NCI-H510A treated with DMSO at 0.1 percent for 48 hours (cell line): ENCODE results near the gene CLIC6.
A peak's percentile ranks its signal among the peaks of the same experiment; 100 is the strongest.

Source experiments
- DNase-seq: peaks from one replicate; lab custom pipeline; 2025; lab: John Stamatoyannopoulos, UW

The CLIC6 gene

GRCh38 chr21:34668803-34669148 lies at the start of gene CLIC6:
CLIC6 (plus strand) TSS chr21:34668994; CDS start chr21:34669389, 395 bp downstream.
- DNase-seq: no peak

- DNase-seq: no peak
These were observed 48.7 kb upstream of the CLIC6 start for GRCh38 chr21:34619841-34620665.

DNA sequence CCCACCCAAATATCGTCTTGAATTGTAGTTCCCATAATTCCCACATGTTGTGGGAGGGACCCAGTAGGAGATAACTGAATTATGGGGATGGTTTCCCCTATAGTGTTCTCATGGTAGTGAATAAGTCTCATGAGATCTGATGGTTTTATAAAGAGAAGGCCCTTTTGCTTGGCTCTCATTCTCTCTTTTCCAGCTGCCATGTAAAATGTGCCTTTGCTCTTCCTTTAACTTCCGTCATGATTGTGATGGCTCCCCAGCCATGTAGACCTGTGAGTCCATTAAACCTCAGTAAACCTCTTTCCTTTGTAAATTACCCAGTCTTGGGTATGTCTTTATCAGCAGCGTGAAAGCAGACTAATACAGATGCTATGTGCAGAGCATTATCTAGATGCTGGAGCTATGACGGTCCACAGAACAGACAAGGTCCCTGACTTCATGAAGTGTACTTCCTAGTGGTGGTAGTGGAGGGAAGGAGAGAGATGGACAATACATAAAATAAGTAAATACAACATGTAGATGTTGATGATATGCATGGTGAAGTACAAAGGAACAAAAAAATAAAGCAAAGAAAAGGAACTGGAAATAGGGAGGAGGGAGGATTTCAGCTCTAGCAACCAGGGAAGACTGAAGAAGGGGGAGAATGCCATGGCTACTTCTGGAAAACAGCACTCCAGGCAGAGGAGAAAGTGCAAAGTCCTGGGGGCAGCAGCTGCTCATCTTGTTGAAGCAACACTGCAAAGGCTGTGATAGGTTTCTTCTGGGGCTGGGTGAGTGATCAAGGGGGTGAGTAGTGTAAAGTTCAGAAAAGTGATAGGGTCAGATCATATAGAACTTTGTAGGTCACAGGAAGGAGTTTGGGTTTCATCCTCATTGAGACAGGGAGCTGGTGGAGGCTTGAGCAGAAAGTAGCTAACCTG lies 47.1 kb upstream of the CLIC6 start:
- DNase-seq: no peak

DNA sequence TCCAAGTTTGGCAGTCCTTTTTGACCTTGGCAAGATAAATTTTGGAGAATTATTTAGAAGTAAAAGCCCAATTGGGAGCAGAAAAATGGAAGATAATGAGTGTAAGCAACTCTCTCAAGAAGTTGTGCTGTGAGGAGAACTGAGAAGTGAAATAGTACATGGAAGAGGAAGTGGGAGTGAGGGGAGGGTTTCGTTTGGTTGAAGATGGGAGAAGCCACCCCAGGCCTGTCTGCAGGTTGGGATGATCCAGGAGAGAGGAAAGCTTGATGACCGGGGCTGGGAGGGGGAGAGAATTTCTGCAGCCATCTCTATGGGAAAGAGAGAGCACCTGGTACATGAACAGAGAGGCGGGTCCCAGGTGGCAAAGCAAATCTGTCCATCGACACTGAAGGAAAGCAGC lies 45.3 kb upstream of the CLIC6 start:
- DNase-seq: no peak

DNA sequence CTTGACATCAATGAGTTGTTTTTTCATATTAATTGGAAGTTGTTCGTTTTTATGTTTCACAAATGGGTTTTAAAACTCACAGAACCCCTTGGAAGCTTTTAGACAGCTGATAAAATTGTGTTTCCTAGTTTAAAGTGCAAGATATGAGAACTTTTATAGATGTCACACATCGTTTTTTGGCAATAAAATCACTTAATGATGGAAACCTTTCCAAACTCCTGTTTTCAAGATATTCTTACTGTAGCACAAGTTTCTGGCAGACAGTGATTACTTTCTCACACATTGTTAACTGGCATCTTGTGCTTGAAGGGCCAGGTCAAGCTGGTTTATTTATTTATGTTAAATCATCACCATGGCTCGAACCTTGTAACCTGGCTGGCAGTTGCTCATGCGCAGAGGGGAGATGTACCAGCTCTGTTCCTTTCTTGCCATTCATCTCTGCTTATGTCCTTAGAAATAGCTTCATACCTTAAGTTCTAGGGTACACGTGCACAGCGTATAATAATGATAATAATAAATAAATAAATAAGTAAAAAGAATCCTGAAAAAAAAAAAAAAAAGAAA lies 43.7 kb upstream of the CLIC6 start:
- DNase-seq: no peak

- DNase-seq: no peak
These were observed 42.7 kb upstream of the CLIC6 start for GRCh38 chr21:34626131-34626530.

DNA sequence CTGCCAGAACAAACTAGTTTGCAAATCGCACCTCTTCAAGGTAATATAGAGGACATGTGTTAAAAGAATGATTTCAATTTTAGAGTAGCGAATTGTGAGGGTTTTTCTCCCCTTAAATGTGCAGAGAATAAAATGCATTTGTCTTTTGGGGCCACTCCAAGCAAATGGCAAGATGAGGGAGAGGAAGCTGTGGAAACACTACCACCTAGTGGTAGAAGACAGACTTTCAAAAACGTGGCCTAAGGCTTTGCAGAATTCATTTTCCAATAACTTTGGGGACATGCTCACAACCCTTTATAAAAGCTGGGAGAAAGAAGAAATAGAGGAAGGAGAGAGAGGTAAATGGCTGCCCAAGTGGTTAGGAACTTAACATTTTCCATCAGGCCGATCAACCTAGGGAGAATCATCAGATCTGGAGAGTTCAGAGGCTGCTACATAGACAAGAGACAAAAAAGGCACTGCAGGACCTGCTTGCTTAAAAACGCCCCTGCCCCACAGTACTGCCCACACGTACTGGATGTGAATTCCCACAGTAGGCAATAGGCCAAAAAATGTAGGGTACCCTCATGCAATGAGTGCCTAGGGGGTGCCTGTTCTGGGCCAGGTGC lies 38.2 kb upstream of the CLIC6 start:
- peak; percentile 81 for DNase-seq

DNA sequence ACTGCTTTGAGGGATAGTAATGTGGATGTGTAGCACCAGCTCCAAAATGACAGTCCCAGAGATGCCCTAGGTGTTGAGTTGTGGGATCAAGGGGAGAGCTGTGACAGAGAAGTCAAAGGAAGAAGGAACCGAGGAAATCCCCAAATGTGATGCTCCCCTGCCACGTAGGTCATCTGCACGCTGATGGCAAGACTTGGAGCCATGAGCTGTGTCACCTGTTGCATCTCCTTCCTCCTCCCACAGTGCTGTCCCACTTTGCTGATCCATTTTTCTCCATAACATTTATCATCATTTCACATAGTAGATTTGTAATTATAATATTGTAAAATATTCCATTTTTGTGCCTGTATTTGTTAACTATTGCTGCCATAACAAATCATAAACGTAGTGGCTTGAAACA lies 36.3 kb upstream of the CLIC6 start:
- DNase-seq: no peak

DNA sequence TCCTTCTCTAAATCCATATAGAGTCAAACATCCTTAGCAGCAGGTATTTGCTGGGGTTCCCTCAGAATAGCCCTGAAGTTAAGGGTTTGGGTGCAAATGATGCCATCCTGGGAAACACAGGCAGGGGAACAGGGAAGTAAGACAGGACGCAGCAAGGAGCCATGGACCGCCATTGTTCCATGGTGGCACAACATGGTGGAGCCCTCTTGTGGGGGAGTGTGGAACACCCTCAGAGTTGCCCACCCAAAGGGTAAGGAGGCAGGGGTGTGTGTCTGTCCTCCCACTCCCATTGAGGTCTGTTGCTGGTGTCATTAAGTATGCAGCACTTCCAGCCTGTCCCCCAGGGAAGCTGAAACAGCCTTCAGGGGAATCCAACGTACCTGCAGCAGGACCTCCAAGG lies 33.5 kb upstream of the CLIC6 start:
- no peak for DNase-seq

GRCh38 chr21:34636961-34637360 lies 31.8 kb upstream of the CLIC6 start:
- no peak for DNase-seq

GRCh38 chr21:34639250-34639649 lies 29.5 kb upstream of the CLIC6 start:
- DNase-seq: no peak

DNA sequence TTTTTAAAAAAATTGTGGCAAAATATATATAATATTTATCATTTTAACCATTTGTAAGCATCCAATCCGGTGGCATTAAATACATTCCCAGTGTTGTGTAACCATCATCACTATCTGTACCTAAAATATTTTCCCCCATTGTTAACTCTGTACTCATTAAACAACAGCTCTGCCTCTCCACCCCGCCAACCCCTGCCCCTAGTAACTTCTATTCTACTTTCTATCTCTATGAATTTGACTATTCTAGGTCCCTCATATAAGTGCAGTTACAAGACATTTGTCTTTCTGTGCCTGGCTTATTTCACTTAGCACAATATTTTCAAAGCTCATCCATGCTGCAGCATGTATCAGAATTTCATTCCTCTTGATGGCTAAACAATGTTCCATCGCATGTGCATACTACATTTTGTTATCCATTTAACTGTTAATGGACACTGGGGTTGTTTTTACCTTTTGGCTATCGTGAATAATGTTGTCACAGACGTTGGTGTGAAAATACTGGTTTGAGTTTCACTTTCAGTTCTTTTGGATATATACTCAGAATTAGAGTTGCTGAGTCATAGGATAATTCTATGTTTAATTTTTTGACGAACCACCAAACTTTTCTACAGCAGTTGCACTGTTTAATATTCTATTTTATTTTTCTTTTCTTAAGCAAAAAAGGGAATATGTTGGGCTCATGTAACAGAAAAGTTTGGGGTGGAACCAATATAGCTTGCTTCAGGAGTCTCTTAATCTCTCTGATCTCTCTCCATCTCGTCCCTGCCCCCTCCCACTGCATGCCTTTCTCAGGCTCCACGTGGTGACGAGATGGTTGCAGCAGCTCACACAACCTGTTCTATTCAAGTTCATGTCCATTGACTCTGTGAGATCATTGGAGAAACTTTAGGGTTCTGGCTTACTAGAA lies 28.7 kb upstream of the CLIC6 start:
- no peak for DNase-seq

GRCh38 chr21:34640858-34641257 lies 27.9 kb upstream of the CLIC6 start:
- no peak for DNase-seq

DNA sequence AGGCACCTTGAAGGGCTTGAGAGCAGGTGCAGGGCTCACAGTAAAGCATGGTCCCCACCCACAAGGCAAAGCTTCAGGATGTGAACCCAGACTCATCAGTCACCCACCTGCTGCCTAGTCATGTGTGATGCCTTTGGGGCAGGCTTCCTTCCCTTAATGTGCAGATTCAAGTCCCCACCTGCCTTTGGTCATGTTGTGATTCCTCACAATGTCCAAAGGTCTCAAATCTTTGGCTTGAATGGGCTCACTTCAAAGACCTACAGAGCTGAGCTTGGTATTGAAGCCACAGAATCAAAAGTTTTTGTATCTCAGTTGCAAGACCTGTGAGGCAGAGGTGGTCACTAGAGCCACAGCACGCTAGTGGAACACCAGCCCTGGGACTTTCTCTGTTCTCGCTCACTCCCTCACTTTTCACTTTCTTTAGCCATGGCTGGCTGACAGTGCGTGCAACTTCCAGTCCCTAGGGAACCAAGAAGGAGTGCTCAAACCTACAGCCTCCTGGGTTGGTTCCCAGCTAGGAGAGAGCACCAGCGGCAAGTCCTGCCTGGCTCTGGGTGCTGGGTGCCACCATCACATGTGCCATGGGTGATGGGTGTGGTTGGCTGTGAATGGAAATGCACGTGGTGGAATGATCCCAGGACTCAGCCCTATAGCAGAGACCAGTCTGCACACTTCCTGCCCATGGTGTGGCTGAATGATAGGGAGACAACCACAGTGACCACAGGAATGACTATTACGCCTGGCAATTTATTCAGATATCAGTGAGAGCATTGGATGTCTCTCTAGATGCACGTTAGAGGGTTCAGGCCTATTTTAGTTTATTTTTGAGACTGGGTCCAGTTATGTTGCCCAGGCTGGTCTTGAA lies 26.4 kb upstream of the CLIC6 start:
- no peak for DNase-seq

GRCh38 chr21:34644825-34645224 lies 24.0 kb upstream of the CLIC6 start:
- DNase-seq: no peak

DNA sequence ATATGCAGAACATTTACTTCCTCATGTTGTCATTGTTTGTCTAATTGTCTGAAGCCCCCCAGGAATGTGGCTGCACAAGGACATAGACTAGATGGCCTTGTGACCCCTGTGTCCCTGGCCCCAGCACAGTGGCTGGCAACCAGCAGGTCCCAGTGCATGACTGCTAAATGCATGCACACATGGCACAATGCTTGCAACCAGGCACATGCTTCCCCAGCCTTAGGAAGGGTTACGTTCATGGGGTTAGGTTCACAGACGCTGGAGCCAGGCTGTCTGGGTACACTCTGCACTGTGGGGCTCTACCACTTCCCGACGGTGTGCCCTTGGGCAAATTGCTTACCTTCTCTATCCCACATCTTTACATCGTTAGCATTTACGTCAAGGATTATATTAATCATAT lies 21.2 kb upstream of the CLIC6 start:
- DNase-seq: no peak

GRCh38 chr21:34648739-34649297 lies 20.0 kb upstream of the CLIC6 start:
- peak; percentile 75 for DNase-seq

DNA sequence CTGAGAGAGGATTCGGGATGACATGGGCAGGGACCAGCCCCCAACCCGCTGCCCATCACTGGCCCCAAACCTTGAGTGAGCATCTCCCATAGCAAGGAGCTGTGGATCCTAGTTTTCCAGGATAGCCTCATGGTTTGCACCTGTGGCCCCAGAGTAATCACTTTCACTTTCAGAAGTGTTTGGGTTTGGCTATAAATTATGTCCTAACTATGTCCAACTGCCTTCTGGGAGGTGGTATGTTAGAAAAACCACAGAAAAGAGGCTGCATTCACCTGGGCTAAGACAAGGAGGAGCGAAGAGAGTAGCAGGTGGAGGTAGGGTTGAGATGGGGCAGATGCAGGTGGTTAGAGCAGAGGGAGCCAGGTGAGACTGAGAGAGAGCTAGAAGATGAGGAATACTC lies 19.4 kb upstream of the CLIC6 start:
- peak; percentile 75 for DNase-seq

DNA sequence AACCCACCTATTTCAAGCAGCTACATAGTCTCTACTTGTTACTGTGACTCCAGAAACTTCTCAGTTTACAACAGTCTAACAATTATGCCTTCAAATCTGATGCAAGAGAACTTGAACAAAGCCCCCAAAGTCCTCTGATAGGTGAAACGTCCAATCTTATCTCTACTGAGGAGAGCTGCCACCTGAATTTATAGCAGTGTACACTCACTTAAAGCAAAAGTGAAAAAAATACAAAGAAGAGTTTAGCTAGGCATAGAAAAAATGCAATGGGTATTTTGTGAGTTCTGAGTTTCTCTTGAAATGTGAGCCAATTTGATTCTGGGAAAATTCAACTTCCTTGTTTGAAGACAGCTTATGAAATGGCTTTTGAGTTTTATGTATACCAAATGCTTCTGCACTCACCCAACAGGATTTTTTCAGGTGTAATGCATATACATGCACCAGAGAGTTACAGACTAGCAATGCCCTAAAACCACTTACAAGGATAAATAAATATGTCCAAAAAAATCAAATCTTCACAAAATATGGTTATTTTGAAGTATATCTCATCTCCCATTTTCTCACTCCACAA lies 17.8 kb upstream of the CLIC6 start:
- no peak for DNase-seq

DNA sequence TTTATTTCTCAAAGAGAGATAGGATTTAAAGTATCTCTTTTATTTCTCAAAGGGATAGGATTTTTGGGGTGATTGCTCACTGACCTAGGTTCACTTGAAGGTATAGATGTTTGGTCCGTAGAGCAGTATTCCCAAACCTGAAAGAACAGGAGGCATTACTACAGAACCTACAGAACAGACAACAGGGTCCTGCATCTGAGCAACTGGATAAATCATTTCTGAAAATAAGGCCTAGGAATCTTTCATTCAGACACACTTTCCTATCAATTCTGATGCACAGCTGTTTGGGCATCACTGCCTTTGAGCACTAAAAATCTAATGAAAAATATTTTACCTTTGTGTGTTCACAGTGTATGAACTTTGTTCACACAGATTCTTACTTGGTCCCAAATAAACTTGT lies 17.2 kb upstream of the CLIC6 start:
- no peak for DNase-seq
